PC-9 (cell line): ENCODE data around the gene DNMT3L. TPM values are rescaled to one million over a fixed set of nuclear protein-coding genes. Genes with fewer than 3 reads are reported as not detected.
"Not testable (repeated sequence)": the region's sequence is repeated elsewhere in the genome, so short reads cannot be mapped to it uniquely, and the experiment has no call there.

Experiments used
- BruUV-seq: library from RNA; stranded (reverse); fragments of 400-500 nt; replicated peaks from 2 replicates; lab custom pipeline; 2021; lab: Mats Ljungman, UMichigan
- CTCF ChIA-PET: fragments of 300-600 bp; sonication (Branson Sonifier 250); formaldehyde crosslinking; loops from one replicate; lab custom pipeline; 2022; ENCODE audit warnings: antibody characterized with exemption; lab: Charles Lee
- POLR2A ChIA-PET: fragments of 300-600 bp; sonication (Branson Sonifier 250); formaldehyde crosslinking; loops from one replicate; lab custom pipeline; 2022; ENCODE audit warnings: antibody characterized with exemption; ENCODE audit not compliant: unreplicated experiment; lab: Charles Lee
- DNase-seq, 2 experiments: peaks; one replicate each; pipeline versions ENCODE4 v3.0.0 to v3.0.0-alpha.2; 2015 to 2022; ENCODE audit warnings: mixed read lengths in 1 of 2
- H2AFZ ChIP-seq: fragments of 200-600 bp; sonication (generic); 2 replicates; pipeline ENCODE4 v1.8.1; 2017; ENCODE audit warnings: antibody characterized with exemption
- H3F3A ChIP-seq: fragments of 200-600 bp; sonication (generic); 2 replicates; pipeline ENCODE4 v1.8.1; 2017; ENCODE audit warnings: antibody characterized with exemption, mild to moderate bottlenecking, low read depth; ENCODE audit not compliant: insufficient read depth
- H3K27ac ChIP-seq: fragments of 200-600 bp; sonication (generic); 2 replicates; pipeline ENCODE4 v1.6.1; 2016; ENCODE audit warnings: mixed run types
- H3K27me3 ChIP-seq: fragments of 200-600 bp; sonication (generic); 2 replicates; pipeline ENCODE4 v1.6.1; 2016; ENCODE audit warnings: low read depth, mixed run types; ENCODE audit not compliant: insufficient read depth
- H3K36me3 ChIP-seq: fragments of 200-600 bp; sonication (generic); 2 replicates; pipeline ENCODE4 v1.6.1; 2016; ENCODE audit warnings: low read depth, mixed run types
- H3K4me1 ChIP-seq: fragments of 200-600 bp; sonication (generic); replicated peaks from 2 replicates; pipeline ENCODE4 v1.6.1; 2016; ENCODE audit warnings: mixed run types; ENCODE audit not compliant: insufficient read depth
- H3K4me2 ChIP-seq: fragments of 200-600 bp; sonication (generic); 2 replicates; pipeline ENCODE4 v1.6.1; 2017; ENCODE audit warnings: mixed run types
- H3K4me3 ChIP-seq: fragments of 200-600 bp; sonication (generic); 2 replicates; pipeline ENCODE4 v1.6.1; 2016; ENCODE audit warnings: mixed run types
- H3K79me2 ChIP-seq: fragments of 200-600 bp; sonication (generic); 2 replicates; pipeline ENCODE4 v1.6.1; 2017; ENCODE audit warnings: low read depth, mixed run types
- H3K9me2 ChIP-seq: fragments of 200-600 bp; sonication (generic); 2 replicates; pipeline ENCODE4 v1.8.1; 2017; ENCODE audit warnings: mild to moderate bottlenecking; ENCODE audit not compliant: insufficient read depth
- H3K9me3 ChIP-seq: fragments of 200-600 bp; sonication (generic); 2 replicates; pipeline ENCODE4 v1.8.1; 2016; ENCODE audit warnings: low read depth; ENCODE audit not compliant: insufficient read depth
- H4K20me1 ChIP-seq: fragments of 200-600 bp; sonication (generic); 2 replicates; pipeline ENCODE4 v1.8.1; 2017; ENCODE audit not compliant: insufficient read depth
- EZH2 ChIP-seq: fragments of 200-600 bp; sonication (generic); IDR thresholded peaks from 2 replicates; pipeline ENCODE4 v1.8.0; 2017; ENCODE audit warnings: antibody characterized with exemption, low read depth
- intact Hi-C: fragments of 100-400 bp; cut with micrococcal nuclease; formaldehyde crosslinking; loops from one replicate; pipeline ENCODE4 v1.10.0; 2022; ENCODE audit not compliant: unreplicated experiment
- total RNA-seq: library from RNA; stranded (reverse); gene quantifications from 2 replicates; pipeline ENCODE4 v1.2.3, GENCODE V29; 2021
- TF ChIP-seq, protein P1 (sequence below): fragments of 200-600 bp; sonication (generic); conservative IDR thresholded peaks from 2 replicates; pipeline ENCODE4 v1.6.1; 2017; ENCODE audit warnings: mixed run types, antibody characterized with exemption, mild to moderate bottlenecking, moderate library complexity

The DNMT3L gene
- total RNA-seq, 1 experiment from 2014 or later: not detected

DNA sequence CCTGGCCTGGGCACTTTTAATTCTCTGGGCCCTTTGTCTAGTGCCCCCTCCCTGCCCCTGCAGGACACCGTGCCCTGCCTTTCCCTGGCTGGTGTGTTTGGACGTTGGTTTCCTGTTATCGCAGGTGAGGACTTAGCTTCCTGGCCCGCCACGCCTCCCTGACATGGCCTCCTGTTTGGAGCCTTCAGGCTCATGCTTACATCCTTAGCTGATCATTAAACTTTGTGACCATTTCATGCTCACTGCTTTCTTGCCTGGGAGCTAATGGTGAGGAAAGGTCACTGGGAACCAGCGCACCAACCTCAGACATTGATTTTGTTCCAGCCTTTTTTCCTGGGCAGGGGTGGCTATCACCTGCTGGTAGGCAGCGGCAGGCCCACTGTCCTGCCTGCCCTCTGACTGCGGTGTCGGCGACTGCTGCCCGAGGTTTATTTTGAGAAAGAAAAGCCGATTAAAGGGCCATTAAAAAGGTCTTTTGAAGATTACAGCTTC, 41.8 kb upstream of the DNMT3L start:
- no peak for DNase-seq
- BruUV-seq: no TSS peak
- Histone ChIP-seq H3K27ac (no peak overlapping the region), H3K4me1 (0 out of 2 replicates have a peak, but pooled peaks cover 6% of the 10 kb centered on the region), H4K20me1 (peaks cover 22% of the 10 kb centered on the region), H3K4me2 (no peak overlapping the region), H3F3A (peaks cover 6% of the 10 kb centered on the region; the same call in 1 of the 2 replicates), H3K9me3 (no peaks in the 10 kb centered on the region), H3K36me3 (no peaks in the 10 kb centered on the region), H3K27me3 (no peaks in the 10 kb centered on the region), H3K9me2 (no peaks in the 10 kb centered on the region), H3K79me2 (peaks cover 10% of the 10 kb centered on the region; the same call in 1 of the 2 replicates), H3K4me3 (no peak overlapping the region), H2AFZ (no peak overlapping the region)
- intact Hi-C loops: no loop called here
- ChIA-PET CTCF (no interaction called here), POLR2A (no interaction called here)
- TF ChIP-seq EZH2: no peak
- TF ChIP-seq, protein P1, sequence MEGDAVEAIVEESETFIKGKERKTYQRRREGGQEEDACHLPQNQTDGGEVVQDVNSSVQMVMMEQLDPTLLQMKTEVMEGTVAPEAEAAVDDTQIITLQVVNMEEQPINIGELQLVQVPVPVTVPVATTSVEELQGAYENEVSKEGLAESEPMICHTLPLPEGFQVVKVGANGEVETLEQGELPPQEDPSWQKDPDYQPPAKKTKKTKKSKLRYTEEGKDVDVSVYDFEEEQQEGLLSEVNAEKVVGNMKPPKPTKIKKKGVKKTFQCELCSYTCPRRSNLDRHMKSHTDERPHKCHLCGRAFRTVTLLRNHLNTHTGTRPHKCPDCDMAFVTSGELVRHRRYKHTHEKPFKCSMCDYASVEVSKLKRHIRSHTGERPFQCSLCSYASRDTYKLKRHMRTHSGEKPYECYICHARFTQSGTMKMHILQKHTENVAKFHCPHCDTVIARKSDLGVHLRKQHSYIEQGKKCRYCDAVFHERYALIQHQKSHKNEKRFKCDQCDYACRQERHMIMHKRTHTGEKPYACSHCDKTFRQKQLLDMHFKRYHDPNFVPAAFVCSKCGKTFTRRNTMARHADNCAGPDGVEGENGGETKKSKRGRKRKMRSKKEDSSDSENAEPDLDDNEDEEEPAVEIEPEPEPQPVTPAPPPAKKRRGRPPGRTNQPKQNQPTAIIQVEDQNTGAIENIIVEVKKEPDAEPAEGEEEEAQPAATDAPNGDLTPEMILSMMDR: no peak

DNA sequence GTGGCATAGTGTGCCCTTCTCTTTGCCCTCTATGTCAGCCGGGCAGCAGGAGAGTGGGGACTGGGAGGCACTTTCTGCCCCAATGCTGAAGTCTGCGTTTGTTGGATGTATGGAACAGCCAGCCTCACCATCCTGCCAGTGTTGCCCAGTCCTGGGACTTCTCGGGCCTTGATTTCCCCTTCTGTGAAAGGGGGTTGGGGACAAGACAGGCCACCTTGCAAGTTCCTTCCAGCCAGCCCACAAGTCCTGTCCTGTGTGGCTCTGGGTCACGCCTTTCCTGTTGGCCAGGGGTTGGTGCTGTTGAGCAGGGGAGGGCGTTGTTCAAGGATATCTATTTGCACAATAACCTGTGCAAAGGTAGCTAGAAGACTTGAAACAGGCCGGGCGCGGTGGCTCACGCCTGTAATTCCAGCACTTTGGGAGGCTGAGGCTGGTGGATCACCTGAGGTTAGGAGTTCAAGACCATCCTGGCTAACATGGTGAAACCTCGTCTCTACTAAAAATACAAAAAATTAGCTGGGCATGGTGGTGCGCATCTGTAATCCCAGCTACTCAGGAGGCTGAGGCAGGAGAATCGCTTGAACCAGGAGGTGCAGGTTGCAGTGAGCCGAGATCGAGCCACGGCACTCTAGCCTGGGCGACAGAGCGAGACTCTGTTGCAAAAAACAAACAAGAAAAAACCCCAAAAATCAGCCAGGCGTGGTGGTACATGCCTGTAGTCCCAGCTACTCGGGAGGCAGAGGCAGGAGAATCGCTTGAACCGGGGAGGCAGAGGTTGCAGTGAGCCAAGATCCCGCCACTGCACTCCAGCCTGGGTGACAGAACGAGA, 41.1 kb upstream of the DNMT3L start:
- POLR2A ChIA-PET, CTCF ChIA-PET, H3K27ac ChIP-seq, intact Hi-C loops, DNase-seq, H3K79me2 ChIP-seq, H3K36me3 ChIP-seq, H3K4me2 ChIP-seq, H3K4me3 ChIP-seq, H2AFZ ChIP-seq, H3K9me2 ChIP-seq, BruUV-seq, H3K27me3 ChIP-seq, H3K9me3 ChIP-seq: not testable (repeated sequence)
- Histone ChIP-seq H3F3A (peaks cover 14% of the 10 kb centered on the region; the same call in 1 of the 2 replicates), H4K20me1 (peaks cover 22% of the 10 kb centered on the region), H3K4me1 (0 out of 2 replicates have a peak, but pooled peaks cover 11% of the 10 kb centered on the region)
- TF ChIP-seq, protein P1: peak; percentile 31; the same call in 1 of the 2 replicates

DNA sequence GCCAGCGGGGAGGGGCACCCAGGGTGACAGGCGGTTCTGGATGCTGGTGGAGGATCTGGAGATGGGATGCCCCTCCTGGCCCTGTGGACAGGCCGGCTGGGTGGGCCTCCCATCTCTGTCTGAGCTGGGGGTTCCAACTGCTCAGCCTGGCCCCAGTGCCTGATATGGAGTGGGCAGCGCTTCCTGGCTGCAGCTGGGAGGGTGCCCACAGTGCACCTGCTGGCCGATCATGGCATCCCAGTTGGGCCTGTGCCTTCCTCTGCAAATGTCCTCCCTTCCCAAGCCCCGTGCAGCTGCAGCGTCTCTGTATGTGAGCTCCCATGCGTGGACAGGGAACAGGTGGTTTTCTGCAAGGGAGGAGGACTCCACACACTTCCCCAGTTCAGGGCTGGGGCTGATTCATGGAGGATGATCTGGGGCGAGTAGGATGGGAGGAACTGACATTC, 40.3 kb upstream of the DNMT3L start:
- no peak for DNase-seq
- intact Hi-C loops: no loop called here
- ChIA-PET CTCF (no interaction called here), POLR2A (no interaction called here)
- H2AFZ ChIP-seq: no peak overlapping the region
- no peak overlapping the region for H3K27ac ChIP-seq
- H4K20me1 ChIP-seq: peaks cover 22% of the 10 kb centered on the region
- H3K9me3 ChIP-seq: no peaks in the 10 kb centered on the region
- no TSS peak for BruUV-seq
- H3K4me3 ChIP-seq: no peak overlapping the region
- H3K79me2 ChIP-seq: peaks cover 10% of the 10 kb centered on the region; the same call in 1 of the 2 replicates
- no peak overlapping the region for H3K4me2 ChIP-seq
- no peak for TF ChIP-seq EZH2
- TF ChIP-seq, protein P1: no peak
- H3F3A ChIP-seq: peaks cover 15% of the 10 kb centered on the region; the same call in 1 of the 2 replicates
- H3K4me1 ChIP-seq: 0 out of 2 replicates have a peak, but pooled peaks cover 12% of the 10 kb centered on the region
- H3K27me3 ChIP-seq: no peaks in the 10 kb centered on the region
- H3K36me3 ChIP-seq: no peaks in the 10 kb centered on the region
- no peaks in the 10 kb centered on the region for H3K9me2 ChIP-seq
